ENCODE data around the gene RFNG.
A peak's percentile ranks its signal among the peaks of the same experiment; 100 is the strongest.

The RFNG gene

GRCh38 chr17:82022310-82022980 lies 29.2 kb downstream of the RFNG start, which contains the start of gene CENPX:
Gene CENPX, minus strand, starts transcription at chr17:82022878. Its CDS starts 17 bp downstream, at chr17:82022861.
- intact Hi-C loops (cut with DNase I), result loop anchor here (5.0 kb wide), 2 partner anchors 45 to 60 kb away; partner anchors contain the start of genes ASPSCR1 and NOTUM
- DNase-seq, result no peak

- no peak for DNase-seq
- intact Hi-C loops (cut with DNase I), result loop anchor here (5.0 kb wide), 2 partner anchors 45 to 60 kb away; partner anchors contain the start of genes ASPSCR1 and NOTUM
These were observed 29.7 kb downstream of the RFNG start for GRCh38 chr17:82021900-82022309.

DNA sequence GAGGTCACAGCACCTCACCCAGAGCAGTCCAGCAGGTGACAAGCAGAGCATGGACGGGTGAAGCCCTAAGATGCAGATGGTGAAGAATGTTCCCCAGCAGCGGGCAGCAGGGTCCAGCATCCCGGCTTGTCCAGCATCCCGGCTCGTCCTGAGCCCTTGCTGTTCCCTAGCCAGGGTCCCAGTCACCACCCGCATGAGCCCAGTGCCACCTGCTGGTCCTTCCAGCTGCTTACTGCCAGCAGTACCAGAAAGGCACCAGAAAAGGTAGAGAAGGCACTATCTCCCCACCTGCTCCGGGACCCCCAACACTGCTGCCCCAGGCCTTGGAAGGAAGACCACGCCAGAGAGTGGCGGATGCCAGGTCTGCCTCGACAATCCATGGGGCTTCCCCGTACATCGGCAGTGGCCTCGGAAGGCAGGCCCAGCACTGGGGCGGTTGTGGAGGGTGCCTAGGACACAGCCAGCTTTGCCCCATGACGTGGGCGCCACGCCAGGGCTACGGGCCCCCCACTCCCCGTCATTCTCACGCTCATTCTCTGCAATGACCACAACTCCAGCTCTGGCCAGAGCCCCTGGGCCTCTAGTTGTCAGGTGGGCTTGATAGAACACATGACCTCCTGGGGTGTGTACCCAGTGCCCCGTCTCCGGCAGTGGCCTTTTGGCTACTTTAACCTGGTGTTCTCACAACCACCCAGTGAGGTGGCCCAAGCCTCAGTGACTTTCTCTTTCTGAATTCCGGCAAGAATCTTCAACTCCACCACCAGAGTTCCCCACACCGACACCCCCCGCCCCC lies 30.3 kb downstream of the RFNG start:
- intact Hi-C loops (cut with DNase I), result loop anchor here (5.0 kb wide), 2 partner anchors 44 to 59 kb away; partner anchors contain the start of genes ASPSCR1 and NOTUM
- peak; percentile 67 to 93 (median 85) for DNase-seq

DNA sequence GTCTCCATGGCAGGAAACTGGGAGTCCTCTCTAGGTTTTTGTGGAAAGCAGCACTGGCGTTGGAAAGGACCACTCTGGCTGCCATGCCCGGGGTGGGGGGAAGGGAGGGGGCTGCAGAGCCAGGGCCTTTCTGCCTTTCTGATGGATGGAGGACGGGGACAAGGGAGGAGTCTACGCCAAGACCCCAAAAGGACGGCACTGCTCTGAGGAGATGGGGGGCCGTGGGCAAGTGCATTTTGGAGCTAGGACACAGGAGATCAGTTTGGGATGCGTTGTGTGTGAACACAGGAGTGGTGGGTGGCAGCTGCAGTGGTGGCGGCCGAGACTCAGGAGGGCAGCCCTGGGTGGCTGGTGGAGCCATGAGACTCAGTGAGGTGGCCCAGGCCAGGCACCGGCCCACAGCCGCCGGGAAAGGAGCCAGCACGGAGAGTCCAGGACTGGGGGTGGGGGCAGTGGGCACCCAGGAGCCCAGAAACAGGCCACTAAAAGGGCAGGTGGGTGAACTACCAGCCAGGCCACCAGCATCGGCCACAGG lies 31.0 kb downstream of the RFNG start:
- peak in 1 of 42 donors; percentile 36 for DNase-seq
- intact Hi-C loops (cut with DNase I), result loop anchor here (5.0 kb wide), 2 partner anchors 43 to 58 kb away; partner anchors contain the start of genes ASPSCR1 and NOTUM

DNA sequence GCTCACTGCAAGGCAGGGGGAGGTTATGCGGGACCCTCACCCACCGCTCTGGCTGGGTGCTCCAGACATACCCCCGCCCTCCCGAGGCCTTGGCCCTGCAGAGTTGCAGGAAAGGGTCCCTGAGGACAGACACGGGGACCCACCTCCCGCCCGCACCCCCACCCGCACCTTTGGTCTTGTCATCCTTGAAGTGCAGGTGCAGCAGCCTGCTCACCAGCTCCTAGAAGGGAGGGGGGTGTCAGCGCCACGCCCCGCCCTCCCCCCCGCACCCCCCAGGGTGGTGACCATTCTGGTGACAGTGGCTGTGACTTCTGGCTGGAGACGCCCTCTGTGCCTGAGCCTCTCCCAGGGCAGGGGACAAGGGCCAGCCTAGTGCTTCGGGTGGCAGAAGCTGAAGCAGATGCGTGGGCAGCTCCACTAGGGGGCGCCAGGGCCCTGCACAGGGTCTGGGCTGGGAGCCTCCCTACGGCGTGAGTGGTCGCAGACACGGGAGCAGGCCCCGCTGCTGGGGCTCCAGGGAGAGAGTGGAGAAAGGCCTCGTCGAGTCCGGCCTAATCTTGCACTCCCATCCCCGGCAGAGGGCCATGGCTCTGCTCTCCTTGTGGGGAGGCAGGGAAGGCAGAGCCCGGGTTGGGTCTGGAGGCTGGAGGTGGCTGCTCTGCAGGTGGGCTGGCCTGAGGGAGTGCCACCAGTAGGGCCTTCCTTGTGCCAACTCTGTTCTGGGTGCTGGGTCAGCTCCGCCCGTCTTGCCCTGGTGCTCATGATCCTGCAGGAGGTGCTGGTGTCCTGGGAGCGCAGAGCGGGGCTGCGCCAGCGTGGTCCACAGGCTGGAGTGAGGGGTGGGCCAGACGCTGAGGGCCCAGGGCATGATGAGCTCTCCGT lies 31.7 kb downstream of the RFNG start:
- peak in 29 of 42 donors; percentile 24 to 79 (median 56) for DNase-seq
- intact Hi-C loops (cut with DNase I), result loop anchor here (5.0 kb wide), 2 partner anchors 43 to 58 kb away; partner anchors contain the start of genes ASPSCR1 and NOTUM

DNA sequence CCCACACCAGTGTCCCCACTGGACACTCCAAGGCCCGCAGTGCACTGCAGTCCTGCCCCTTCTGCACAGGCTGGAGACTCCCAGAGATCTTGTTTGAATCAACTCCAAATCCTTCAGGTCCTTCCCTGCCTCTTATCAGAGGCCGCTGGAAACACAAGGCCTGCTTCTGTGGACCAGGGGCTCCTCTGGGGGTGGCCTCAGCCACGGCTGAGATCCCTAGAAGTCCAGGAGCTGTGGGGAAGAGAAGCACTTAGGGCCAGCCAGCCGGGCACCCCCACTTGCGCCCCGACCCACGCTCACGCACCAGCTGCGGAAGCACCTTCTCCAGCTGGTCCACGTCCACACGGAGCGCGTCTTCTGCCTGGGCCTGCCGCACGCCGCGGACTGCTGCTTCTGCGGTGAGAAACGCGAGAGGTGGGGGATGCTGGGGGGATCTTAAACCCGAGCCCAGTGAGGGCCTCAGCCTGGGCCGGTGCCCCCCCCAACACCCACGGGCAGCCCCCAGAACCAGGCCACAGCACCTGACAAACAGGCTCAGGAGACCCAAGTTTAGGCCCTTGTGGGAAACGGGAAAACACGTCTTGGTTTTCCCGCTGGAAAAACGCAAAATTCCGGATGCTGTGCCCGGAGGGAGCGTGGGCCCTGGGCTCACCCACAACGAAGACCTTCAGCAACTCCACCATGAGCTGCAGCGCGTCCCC lies 32.5 kb downstream of the RFNG start:
- intact Hi-C loops (cut with DNase I), result no loop called here
- no peak for DNase-seq

GRCh38 chr17:82018152-82018988 lies 33.2 kb downstream of the RFNG start:
- intact Hi-C loops (cut with DNase I), result no loop called here

GRCh38 chr17:82017612-82018151 lies 33.9 kb downstream of the RFNG start:
- intact Hi-C loops (cut with DNase I), result no loop called here
- no peak for DNase-seq

More at GRCh38 chr17:82018152-82018988, 33.2 kb downstream of the RFNG start:
- no peak for DNase-seq

- intact Hi-C loops (cut with DNase I), result no loop called here
- DNase-seq, result no peak
These were observed 34.6 kb downstream of the RFNG start for GRCh38 chr17:82016875-82017459.

DNA sequence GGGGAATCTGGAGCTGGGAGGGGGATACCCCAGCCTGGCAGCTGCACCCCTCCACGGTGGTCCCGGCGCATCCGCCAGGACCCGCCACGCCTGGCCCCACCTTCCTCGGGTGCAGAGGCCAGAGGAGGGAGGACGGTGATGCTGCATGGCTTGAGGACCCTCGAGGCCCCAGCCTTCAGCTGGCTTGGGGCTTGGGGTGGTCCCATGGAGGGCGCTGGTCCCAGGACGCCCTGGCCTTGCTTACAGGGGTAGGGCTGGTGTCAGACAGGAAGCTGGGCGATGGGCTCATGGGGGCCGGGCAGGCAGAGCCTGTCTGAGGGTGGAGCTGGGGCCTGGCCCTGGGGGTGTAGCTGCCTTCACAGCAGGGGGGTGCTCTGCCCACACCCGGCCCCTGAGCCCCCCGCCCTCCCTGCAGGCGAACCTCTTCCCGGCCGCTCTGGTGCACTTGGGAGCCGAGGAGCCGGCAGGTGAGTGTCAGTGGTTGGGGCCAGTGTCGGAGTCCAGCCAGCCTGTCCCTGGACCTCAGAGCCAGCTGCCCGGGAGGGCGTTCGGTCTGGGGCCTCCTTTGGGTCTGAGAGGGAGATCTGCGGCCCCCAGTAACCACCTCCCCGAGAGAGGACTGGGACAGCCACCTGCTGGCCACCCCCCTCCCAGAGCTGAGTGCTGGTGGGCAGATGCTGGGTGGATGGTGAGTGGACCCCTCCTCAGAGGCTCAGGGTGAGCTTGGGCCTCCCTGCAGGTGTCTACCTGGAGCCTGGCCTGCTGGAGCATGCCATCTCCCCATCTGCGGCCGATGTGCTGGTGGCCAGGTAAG lies 35.3 kb downstream of the RFNG start:
- no peak for DNase-seq
- intact Hi-C loops (cut with DNase I), result no loop called here

- no peak for DNase-seq
- intact Hi-C loops (cut with DNase I), result no loop called here
These were observed 36.2 kb downstream of the RFNG start for GRCh38 chr17:82015311-82015971.

DNA sequence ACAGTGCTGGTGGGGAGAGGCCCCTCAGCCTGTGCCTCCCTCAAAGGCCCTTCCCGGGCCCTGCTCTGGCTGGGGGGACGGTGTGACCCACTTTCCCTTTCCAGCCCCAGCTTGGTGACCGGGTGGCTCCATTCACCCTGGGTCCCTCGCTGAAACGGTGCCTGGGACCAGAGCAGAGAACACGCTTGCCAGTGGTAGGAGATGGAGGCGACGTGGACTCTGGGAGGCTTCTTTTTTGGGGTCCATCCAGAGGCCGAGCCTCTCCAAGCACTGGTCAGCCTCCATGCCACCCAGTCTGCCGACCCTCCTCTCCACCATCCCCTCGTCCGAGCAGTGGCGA lies 36.7 kb downstream of the RFNG start:
- DNase-seq, result no peak
- intact Hi-C loops (cut with DNase I), result no loop called here

- intact Hi-C loops (cut with DNase I), result no loop called here
- DNase-seq, result peak; percentile 28 to 93 (median 76)
These were observed 37.2 kb downstream of the RFNG start for GRCh38 chr17:82014432-82014831.

- no peak for DNase-seq
- intact Hi-C loops (cut with DNase I), result no loop called here
These were observed 37.8 kb downstream of the RFNG start for GRCh38 chr17:82013772-82014321.

DNA sequence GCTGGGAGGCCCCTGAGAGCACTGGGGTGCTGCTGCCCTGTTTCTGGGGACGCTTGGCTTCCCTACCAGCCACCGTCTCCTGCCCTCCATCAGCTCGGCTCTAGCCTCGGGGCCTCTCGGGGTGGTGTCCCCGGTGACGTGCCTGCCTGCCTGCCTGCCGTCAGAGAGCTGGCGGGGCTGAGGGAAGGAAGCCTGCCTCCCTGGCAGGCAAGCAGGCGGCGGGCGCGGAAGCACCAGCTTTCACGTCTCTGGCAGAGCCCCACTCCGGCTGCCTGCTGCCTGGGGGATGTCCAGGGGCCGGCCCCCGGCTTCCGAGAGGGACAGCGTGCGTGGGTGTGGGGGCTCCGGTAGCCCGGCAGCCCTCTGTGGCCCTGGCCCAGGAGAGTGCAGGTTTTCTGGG lies 38.3 kb downstream of the RFNG start:
- intact Hi-C loops (cut with DNase I), result no loop called here
- DNase-seq, result peak in 17 of 42 donors; percentile 20 to 71 (median 45)

All from head of caudate nucleus (tissue), 42 donors.